Astrocyte (in vitro differentiated cells and primary cell): ENCODE measurements around the gene PRKG1. TPM values are rescaled to one million over a fixed set of nuclear protein-coding genes. Genes with fewer than 3 reads are reported as not detected.
"Not testable (repeated sequence)": the region's sequence is repeated elsewhere in the genome, so short reads cannot be mapped to it uniquely, and the experiment has no call there.

Source experiments
- DNase-seq: peaks from one replicate; pipeline ENCODE4 v3.0.0-alpha.2; 2010; ENCODE audit warnings: low read depth
- FAIRE-seq: peaks from 2 replicates; lab custom pipeline; 2011; peaks lifted over from hg19 to GRCh38; lab: Jason Lieb, UNC
- H2AFZ ChIP-seq: 2 replicates; pipeline ENCODE4 v1.6.0; 2012; ENCODE audit warnings: low read depth, low read length, inconsistent platforms
- H3K27ac ChIP-seq: 2 replicates; pipeline ENCODE4 v1.5.1; 2011; ENCODE audit warnings: low read depth, low read length, inconsistent platforms
- H3K27me3 ChIP-seq: 2 replicates; pipeline ENCODE4 v1.6.0; 2011; ENCODE audit warnings: low read length, inconsistent platforms; ENCODE audit not compliant: insufficient read depth
- H3K36me3 ChIP-seq: 2 replicates; pipeline ENCODE4 v1.5.1; 2011; ENCODE audit warnings: low read length, inconsistent platforms; ENCODE audit not compliant: insufficient read depth
- H3K4me1 ChIP-seq: 2 replicates; pipeline ENCODE4 v1.5.1; 2011; ENCODE audit warnings: low read length, inconsistent platforms; ENCODE audit not compliant: insufficient read depth
- H3K4me2 ChIP-seq: 2 replicates; pipeline ENCODE4 v1.6.0; 2012; ENCODE audit warnings: low read length, inconsistent platforms
- H3K4me3 ChIP-seq: 2 replicates; pipeline ENCODE4 v1.5.1; 2011; ENCODE audit warnings: low read depth, mild to moderate bottlenecking, low read length, inconsistent platforms; ENCODE audit not compliant: insufficient read depth
- H3K79me2 ChIP-seq: 2 replicates; pipeline ENCODE4 v1.6.0; 2012; ENCODE audit warnings: mild to moderate bottlenecking, low read length, inconsistent platforms; ENCODE audit not compliant: insufficient read depth
- H3K9ac ChIP-seq: 2 replicates; pipeline ENCODE4 v1.6.0; 2012; ENCODE audit warnings: mild to moderate bottlenecking, low read length, inconsistent platforms
- H3K9me3 ChIP-seq: 2 replicates; pipeline ENCODE4 v1.5.1; 2012; ENCODE audit warnings: low read depth, mild to moderate bottlenecking, low read length, inconsistent platforms; ENCODE audit not compliant: insufficient read depth
- H4K20me1 ChIP-seq: 2 replicates; pipeline ENCODE4 v1.6.0; 2012; ENCODE audit warnings: low read length, inconsistent platforms; ENCODE audit not compliant: insufficient read depth
- H3K27ac Mint-ChIP-seq: one replicate; pipeline ENCODE4 v1.8.0; 2021; ENCODE audit warnings: mild to moderate bottlenecking, mixed read lengths; ENCODE audit not compliant: unreplicated experiment
- H3K27me3 Mint-ChIP-seq: one replicate; pipeline ENCODE4 v1.8.0; 2021; ENCODE audit warnings: low read depth, mixed read lengths; ENCODE audit not compliant: unreplicated experiment
- H3K36me3 Mint-ChIP-seq: one replicate; pipeline ENCODE4 v1.8.0; 2021; ENCODE audit warnings: low read depth, mixed read lengths; ENCODE audit not compliant: unreplicated experiment
- H3K4me1 Mint-ChIP-seq: one replicate; pipeline ENCODE4 v1.8.0; 2021; ENCODE audit warnings: low read depth, mixed read lengths; ENCODE audit not compliant: unreplicated experiment
- H3K4me3 Mint-ChIP-seq: one replicate; pipeline ENCODE4 v1.8.0; 2021; ENCODE audit warnings: mild to moderate bottlenecking, moderate library complexity, mixed read lengths; ENCODE audit not compliant: unreplicated experiment
- H3K9me3 Mint-ChIP-seq: one replicate; pipeline ENCODE4 v1.8.0; 2021; ENCODE audit warnings: mild to moderate bottlenecking, mixed read lengths; ENCODE audit not compliant: unreplicated experiment
- CTCF ChIP-seq: IDR thresholded peaks from 2 replicates; pipeline ENCODE4 v1.5.1; 2011; ENCODE audit warnings: low read depth, mild to moderate bottlenecking, inconsistent platforms, low read length, moderate library complexity; ENCODE audit not compliant: insufficient read depth
- EZH2 ChIP-seq: IDR thresholded peaks from 2 replicates; pipeline ENCODE4 v1.6.1; 2012; ENCODE audit warnings: mild to moderate bottlenecking, low read length, inconsistent platforms; ENCODE audit not compliant: insufficient read depth
- total RNA-seq: library from RNA; stranded (reverse); gene quantifications from 2 replicates; pipeline ENCODE4 v1.2.1, GENCODE V29; 2021

PRKG1 gene
- total RNA-seq, 1 donor from 2014 or later, result 3.1 TPM

- H3K27me3 ChIP-seq, result no peaks in the 10 kb centered on the region
- H3K9me3 Mint-ChIP-seq, result no peaks in the 10 kb centered on the region
- H3K4me3 ChIP-seq, result no peak overlapping the region
- no peak for TF ChIP-seq CTCF
- TF ChIP-seq EZH2, result no peak
- no peaks in the 10 kb centered on the region for H3K79me2 ChIP-seq
- no peak overlapping the region for H3K27ac ChIP-seq
- no peaks in the 10 kb centered on the region for H3K4me1 ChIP-seq
- H3K36me3 ChIP-seq, result no peaks in the 10 kb centered on the region
- no peak overlapping the region for H3K27ac Mint-ChIP-seq
- H3K4me1 Mint-ChIP-seq, result no peaks in the 10 kb centered on the region
- no peaks in the 10 kb centered on the region for H3K27me3 Mint-ChIP-seq
- no peaks in the 10 kb centered on the region for H3K9me3 ChIP-seq
- no peaks in the 10 kb centered on the region for H4K20me1 ChIP-seq
- no peaks in the 10 kb centered on the region for H3K36me3 Mint-ChIP-seq
- H3K4me2 ChIP-seq, result no peak overlapping the region
- FAIRE-seq, result no peak
- H3K9ac ChIP-seq, result no peak overlapping the region
- H2AFZ ChIP-seq, result no peak overlapping the region
- no peak overlapping the region for H3K4me3 Mint-ChIP-seq
- no peak for DNase-seq
Observed at GRCh38 chr10:51204701-51205100, 130.4 kb downstream of the PRKG1 start.

GRCh38 chr10:51206500-51206899 is 132.2 kb downstream of the PRKG1 start:
- Histone ChIP-seq H3K27me3 (no peaks in the 10 kb centered on the region), H3K9me3 (no peaks in the 10 kb centered on the region), H3K4me1 (no peaks in the 10 kb centered on the region), H3K9ac (no peak overlapping the region), H3K4me3 (no peak overlapping the region), H3K79me2 (no peaks in the 10 kb centered on the region), H3K36me3 (no peaks in the 10 kb centered on the region), H3K4me2 (no peak overlapping the region), H2AFZ (no peak overlapping the region), H4K20me1 (no peaks in the 10 kb centered on the region), H3K27ac (no peak overlapping the region)
- H3K27me3 Mint-ChIP-seq, result no peaks in the 10 kb centered on the region
- TF ChIP-seq CTCF, result no peak
- H3K9me3 Mint-ChIP-seq, result no peaks in the 10 kb centered on the region
- H3K4me1 Mint-ChIP-seq, result no peaks in the 10 kb centered on the region
- DNase-seq, result no peak
- FAIRE-seq, result no peak
- no peak overlapping the region for H3K4me3 Mint-ChIP-seq
- no peaks in the 10 kb centered on the region for H3K36me3 Mint-ChIP-seq
- H3K27ac Mint-ChIP-seq, result no peak overlapping the region

- not testable (repeated sequence) for H3K4me3 Mint-ChIP-seq, H3K79me2 ChIP-seq, H3K9ac ChIP-seq, H3K4me2 ChIP-seq, H3K27me3 ChIP-seq, H2AFZ ChIP-seq, H3K27ac Mint-ChIP-seq, H4K20me1 ChIP-seq, H3K27me3 Mint-ChIP-seq, H3K36me3 ChIP-seq, H3K27ac ChIP-seq, H3K4me1 Mint-ChIP-seq, H3K9me3 ChIP-seq, H3K36me3 Mint-ChIP-seq, FAIRE-seq, H3K9me3 Mint-ChIP-seq, H3K4me1 ChIP-seq, H3K4me3 ChIP-seq, DNase-seq
Observed at GRCh38 chr10:51212937-51213336, 138.7 kb downstream of the PRKG1 start.
